ENCODE results near the gene LITAF.
A peak's percentile ranks its signal among the peaks of the same experiment; 100 is the strongest.

The LITAF gene

DNA sequence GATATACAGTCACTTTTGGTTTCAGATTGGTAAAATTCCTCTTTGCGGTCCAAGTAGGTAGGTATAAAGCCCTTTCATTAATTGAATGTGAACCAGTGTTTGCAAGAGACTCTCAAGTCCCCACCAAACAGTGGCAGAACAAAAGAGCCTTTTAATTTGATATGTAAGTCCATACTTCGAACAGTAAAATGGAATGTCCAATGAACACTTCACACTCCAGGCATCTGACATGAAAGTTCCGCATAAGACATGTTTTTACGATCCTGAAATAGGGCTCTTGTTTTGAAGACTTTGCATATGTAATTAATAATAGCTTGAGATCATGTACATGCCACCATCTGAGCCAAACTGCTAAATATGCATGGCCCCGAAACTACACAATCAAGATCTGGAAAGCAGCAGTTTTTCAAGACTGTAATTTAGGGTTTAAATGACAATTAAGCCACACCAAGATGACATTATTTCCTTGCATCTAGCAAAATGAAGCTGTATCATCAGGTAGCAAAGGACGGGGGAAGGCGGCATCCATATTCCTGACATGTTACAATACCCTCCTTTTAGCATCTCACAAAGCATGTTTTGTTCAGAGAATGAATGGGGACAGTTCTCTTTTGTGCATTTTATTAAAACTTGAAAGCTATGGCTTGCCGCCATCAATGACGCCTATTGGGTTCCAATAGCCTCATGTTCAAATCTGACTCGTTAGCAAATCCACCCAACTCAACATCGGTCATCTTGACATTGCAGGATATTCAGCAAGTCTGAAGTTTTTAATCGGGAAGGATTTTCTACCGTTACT lies 39.4 kb downstream of the LITAF start:
- Mint-ChIP-seq H3K27ac (ENCODE audit: low read depth) (no peak overlapping the region), H3K27me3 (no peaks in the 10 kb centered on the region), H3K4me3 (no peak overlapping the region), H3K4me1 (peaks cover 35% of the 10 kb centered on the region), H3K36me3 (ENCODE audit: insufficient read depth) (peaks cover 66% of the 10 kb centered on the region), H3K9me3 (no peaks in the 10 kb centered on the region)
- no peak for ATAC-seq (replicated peaks; ENCODE audit: extremely low read depth, poor library complexity, severe bottlenecking)
- no peak for DNase-seq (ENCODE audit: low spot score in 2 of 2)

DNA sequence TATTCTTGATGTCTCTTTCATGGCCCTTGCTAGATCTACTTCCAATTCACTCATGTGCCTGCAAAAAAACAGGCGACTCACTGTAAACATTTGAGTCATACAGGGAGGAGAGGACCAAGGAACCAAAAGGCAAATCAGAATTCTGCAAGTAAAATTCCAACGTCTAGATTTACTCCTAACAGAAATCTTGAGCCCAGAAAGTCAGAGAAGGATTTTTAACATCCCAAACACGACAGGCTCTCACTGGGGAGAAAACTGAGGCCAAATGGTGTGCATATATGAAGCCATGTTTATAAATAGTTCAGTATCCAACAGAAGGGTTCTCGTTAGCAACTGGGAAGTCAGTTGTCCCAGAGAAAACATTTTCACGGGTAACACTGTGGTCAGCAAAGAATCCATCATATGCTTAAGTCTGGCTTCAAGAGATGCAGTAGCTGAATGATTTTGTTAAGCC lies 40.1 kb downstream of the LITAF start:
- H3K4me3 Mint-ChIP-seq, result no peak overlapping the region
- no peak for ATAC-seq (replicated peaks; ENCODE audit: extremely low read depth, poor library complexity, severe bottlenecking)
- H3K27ac Mint-ChIP-seq (ENCODE audit: low read depth), result no peak overlapping the region
- peaks cover 40% of the 10 kb centered on the region for H3K4me1 Mint-ChIP-seq
- peaks cover 64% of the 10 kb centered on the region for H3K36me3 Mint-ChIP-seq (ENCODE audit: insufficient read depth)
- H3K9me3 Mint-ChIP-seq, result no peaks in the 10 kb centered on the region
- DNase-seq (ENCODE audit: low spot score in 2 of 2), result no peak
- no peaks in the 10 kb centered on the region for H3K27me3 Mint-ChIP-seq

DNA sequence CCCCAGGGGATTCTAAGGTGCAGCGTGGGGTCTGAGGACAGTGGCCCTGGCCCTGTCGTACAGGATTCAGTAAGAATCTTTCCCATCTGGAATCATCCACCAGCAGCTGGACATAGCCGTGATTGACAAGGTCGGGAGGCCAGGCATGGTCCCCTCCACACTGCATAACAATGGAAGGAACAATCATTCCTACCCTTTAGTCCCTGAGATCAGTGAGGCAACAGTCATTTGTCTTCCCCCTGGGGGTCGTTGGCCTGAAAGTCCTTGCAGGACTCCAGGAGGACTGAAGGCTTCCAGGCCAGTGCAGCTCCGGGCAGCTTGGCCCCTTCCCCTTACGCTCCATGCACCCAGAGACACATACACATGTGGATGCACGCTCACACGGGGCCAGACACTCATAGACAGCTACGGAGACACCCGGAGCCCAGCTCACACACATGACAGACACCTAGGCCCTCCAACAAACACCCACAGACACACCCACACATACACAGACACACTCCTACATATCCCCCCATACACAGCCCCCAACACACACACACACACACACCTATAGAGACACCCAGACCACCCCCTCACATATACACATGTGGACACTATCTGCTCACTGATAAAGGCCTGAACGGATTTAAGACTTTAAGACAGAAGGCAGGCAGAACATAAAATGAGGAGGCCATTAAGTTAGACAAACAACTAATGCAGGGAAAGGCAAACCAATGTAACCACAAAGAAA lies 42.9 kb downstream of the LITAF start:
- DNase-seq (ENCODE audit: low spot score in 2 of 2) (no peak), ATAC-seq (replicated peaks; ENCODE audit: extremely low read depth, poor library complexity, severe bottlenecking) (no peak)
- Mint-ChIP-seq H3K9me3 (no peaks in the 10 kb centered on the region), H3K27ac (ENCODE audit: low read depth) (no peak overlapping the region), H3K36me3 (ENCODE audit: insufficient read depth) (peaks cover 44% of the 10 kb centered on the region), H3K4me1 (peaks cover 41% of the 10 kb centered on the region), H3K27me3 (no peaks in the 10 kb centered on the region), H3K4me3 (no peak overlapping the region)

DNA sequence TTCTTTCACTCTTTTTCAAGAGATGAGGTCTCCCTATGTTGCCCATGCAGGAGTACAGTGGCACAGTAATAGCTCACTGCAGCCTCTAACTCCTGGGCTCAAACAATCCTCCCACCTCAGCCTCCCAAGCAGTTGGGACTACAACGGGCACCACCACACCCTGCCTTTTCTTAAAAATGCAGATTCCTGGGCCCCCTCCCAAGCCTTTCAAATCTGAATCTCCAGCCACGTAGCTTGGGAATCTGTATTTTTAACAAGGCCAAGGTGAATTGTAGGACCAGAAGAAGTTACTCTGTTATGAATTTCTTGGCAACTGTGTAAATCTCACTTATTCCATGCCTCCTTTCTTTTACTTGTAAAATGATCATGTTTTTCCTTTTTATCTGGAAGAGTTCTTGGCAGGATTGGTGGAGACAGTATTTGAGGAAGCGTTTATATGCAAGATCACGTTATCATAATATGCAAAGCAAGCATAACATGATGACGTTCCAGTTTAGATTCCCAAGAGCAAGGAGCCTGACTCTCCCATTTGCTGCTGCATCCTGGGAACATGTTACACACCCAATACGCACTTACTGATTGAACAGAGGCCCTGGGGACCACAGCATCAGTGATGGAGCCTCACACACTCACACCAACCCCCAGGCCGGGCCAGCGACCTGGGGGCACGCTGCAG lies 44.5 kb downstream of the LITAF start:
- peak overlapping the region; percentile 76 for H3K27ac Mint-ChIP-seq (ENCODE audit: low read depth)

GRCh38 chr16:11539641-11540050 lies 47.1 kb downstream of the LITAF start:
- peaks cover 46% of the 10 kb centered on the region for H3K4me1 Mint-ChIP-seq
- H3K9me3 Mint-ChIP-seq, result no peaks in the 10 kb centered on the region
- H3K4me3 Mint-ChIP-seq, result no peak overlapping the region
- no peaks in the 10 kb centered on the region for H3K27me3 Mint-ChIP-seq
- DNase-seq (ENCODE audit: low spot score in 2 of 2) (no peak), ATAC-seq (replicated peaks; ENCODE audit: extremely low read depth, poor library complexity, severe bottlenecking) (no peak)
- peaks cover 16% of the 10 kb centered on the region for H3K36me3 Mint-ChIP-seq (ENCODE audit: insufficient read depth)
- H3K27ac Mint-ChIP-seq (ENCODE audit: low read depth), result no peak overlapping the region

More for the DNA sequence above, 44.5 kb downstream of the LITAF start:
- DNase-seq (ENCODE audit: low spot score in 2 of 2), result no peak
- no peak for ATAC-seq (replicated peaks; ENCODE audit: extremely low read depth, poor library complexity, severe bottlenecking)
- Mint-ChIP-seq H3K36me3 (ENCODE audit: insufficient read depth) (peaks cover 31% of the 10 kb centered on the region), H3K27me3 (no peaks in the 10 kb centered on the region), H3K4me1 (peaks cover 44% of the 10 kb centered on the region), H3K4me3 (no peak overlapping the region), H3K9me3 (no peaks in the 10 kb centered on the region)

DNA sequence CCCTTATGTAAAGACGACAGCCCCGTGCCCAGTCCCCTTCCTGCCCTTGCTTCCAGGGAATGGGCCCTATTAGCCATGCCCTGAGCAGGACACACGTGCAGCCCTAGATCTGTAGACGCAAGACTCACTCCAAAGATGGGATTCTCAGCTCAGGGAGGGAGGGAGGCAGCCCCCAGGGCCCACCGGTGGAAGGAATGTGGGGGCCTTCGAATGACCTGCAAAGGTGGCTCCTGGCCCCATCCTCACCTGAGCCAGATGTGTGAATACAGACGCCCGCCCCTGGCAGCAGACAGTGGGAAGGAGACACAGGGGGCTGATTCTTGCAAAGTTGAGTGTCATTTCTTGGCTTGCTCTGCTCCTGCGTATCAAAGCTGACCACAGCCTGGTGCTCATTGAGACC lies 47.8 kb downstream of the LITAF start:
- Mint-ChIP-seq H3K27me3 (no peaks in the 10 kb centered on the region), H3K27ac (ENCODE audit: low read depth) (peak overlapping the region; percentile 20), H3K4me1 (peaks cover 44% of the 10 kb centered on the region), H3K36me3 (ENCODE audit: insufficient read depth) (peaks cover 16% of the 10 kb centered on the region), H3K9me3 (no peaks in the 10 kb centered on the region), H3K4me3 (no peak overlapping the region)
- DNase-seq (ENCODE audit: low spot score in 2 of 2) (no peak), ATAC-seq (replicated peaks; ENCODE audit: extremely low read depth, poor library complexity, severe bottlenecking) (no peak)

- H3K27ac Mint-ChIP-seq (ENCODE audit: low read depth), result no peak overlapping the region
- DNase-seq (ENCODE audit: low spot score in 2 of 2), result no peak
- ATAC-seq (replicated peaks; ENCODE audit: extremely low read depth, poor library complexity, severe bottlenecking), result peak; percentile 37
- peaks cover 40% of the 10 kb centered on the region for H3K4me1 Mint-ChIP-seq
- no peaks in the 10 kb centered on the region for H3K27me3 Mint-ChIP-seq
- no peak overlapping the region for H3K4me3 Mint-ChIP-seq
- H3K36me3 Mint-ChIP-seq (ENCODE audit: insufficient read depth), result peaks cover 17% of the 10 kb centered on the region
- H3K9me3 Mint-ChIP-seq, result no peaks in the 10 kb centered on the region
Measured at GRCh38 chr16:11536104-11536866, 50.4 kb downstream of the LITAF start.

DNA sequence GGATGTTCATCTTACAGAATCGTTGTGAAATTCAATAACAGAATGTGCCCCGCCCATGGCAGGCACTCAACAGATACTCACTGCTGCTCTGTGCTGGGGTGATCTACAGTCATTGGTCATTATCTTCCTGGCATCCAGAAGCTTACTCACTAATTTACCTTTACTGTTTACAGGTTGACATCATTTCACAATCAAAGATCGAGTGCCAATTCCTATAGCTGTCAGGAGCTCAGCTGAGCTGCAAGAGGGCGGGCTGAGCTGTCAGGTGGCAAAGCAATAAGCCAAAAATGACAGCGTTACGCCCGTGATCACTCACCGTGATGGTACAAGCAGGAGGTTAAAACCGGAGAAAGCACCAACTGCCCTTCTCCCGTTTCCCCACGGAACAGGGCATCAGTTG lies 51.2 kb downstream of the LITAF start:
- Mint-ChIP-seq H3K36me3 (ENCODE audit: insufficient read depth) (peaks cover 17% of the 10 kb centered on the region), H3K9me3 (no peaks in the 10 kb centered on the region), H3K4me3 (no peak overlapping the region), H3K27ac (ENCODE audit: low read depth) (no peak overlapping the region), H3K4me1 (peaks cover 35% of the 10 kb centered on the region), H3K27me3 (no peaks in the 10 kb centered on the region)
- no peak for DNase-seq (ENCODE audit: low spot score in 2 of 2)
- no peak for ATAC-seq (replicated peaks; ENCODE audit: extremely low read depth, poor library complexity, severe bottlenecking)

GRCh38 chr16:11534262-11534661 lies 52.5 kb downstream of the LITAF start:
- no peaks in the 10 kb centered on the region for H3K9me3 Mint-ChIP-seq
- H3K27me3 Mint-ChIP-seq, result no peaks in the 10 kb centered on the region
- H3K4me1 Mint-ChIP-seq, result peaks cover 28% of the 10 kb centered on the region
- no peak overlapping the region for H3K27ac Mint-ChIP-seq (ENCODE audit: low read depth)
- no peak for DNase-seq (ENCODE audit: low spot score in 2 of 2)
- ATAC-seq (replicated peaks; ENCODE audit: extremely low read depth, poor library complexity, severe bottlenecking), result no peak
- peaks cover 12% of the 10 kb centered on the region for H3K36me3 Mint-ChIP-seq (ENCODE audit: insufficient read depth)
- H3K4me3 Mint-ChIP-seq, result no peak overlapping the region

- no peaks in the 10 kb centered on the region for H3K9me3 Mint-ChIP-seq
- H3K27ac Mint-ChIP-seq (ENCODE audit: low read depth), result no peak overlapping the region
- H3K4me3 Mint-ChIP-seq, result no peak overlapping the region
- ATAC-seq (replicated peaks; ENCODE audit: extremely low read depth, poor library complexity, severe bottlenecking), result no peak
- no peak for DNase-seq (ENCODE audit: low spot score in 2 of 2)
- H3K4me1 Mint-ChIP-seq, result peaks cover 22% of the 10 kb centered on the region
- no peaks in the 10 kb centered on the region for H3K27me3 Mint-ChIP-seq
- H3K36me3 Mint-ChIP-seq (ENCODE audit: insufficient read depth), result peaks cover 11% of the 10 kb centered on the region
Measured at GRCh38 chr16:11533588-11533987, 53.1 kb downstream of the LITAF start.

DNA sequence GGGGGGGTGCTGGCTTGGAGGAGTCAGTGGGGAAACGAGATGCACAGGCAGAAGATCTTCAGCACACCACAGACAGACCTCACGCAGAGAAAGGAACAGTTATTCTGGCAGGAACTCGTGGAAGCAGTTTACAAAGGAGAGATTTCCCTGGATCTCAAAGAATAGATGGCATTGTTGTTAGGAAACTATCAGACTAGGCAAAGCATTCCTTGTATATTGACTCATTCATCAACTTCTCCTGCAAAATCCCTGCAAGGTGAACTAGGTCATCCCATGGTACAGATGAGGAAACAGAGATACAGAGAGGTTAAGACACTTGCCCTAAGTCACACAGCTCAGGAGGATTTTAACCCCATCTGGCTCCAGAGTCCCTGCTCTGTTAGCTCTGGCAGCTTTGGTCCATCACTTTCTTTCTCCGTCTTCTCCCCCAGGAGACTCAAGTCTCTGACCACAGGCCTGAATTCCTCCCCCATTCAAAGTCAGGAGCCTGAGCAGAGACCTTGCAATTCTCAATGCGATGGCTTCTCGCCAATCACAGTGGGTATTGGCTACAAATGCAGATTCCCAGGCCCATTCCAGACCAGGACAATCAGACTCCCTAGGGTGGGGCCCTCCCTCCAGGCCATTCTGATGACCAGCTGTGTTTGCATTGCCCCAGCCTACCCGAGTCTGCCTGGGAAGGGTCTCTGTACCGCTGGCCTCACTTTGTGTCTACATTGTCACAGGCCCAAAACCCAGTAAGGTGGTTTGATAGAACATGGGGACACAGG lies 56.4 kb downstream of the LITAF start:
- H3K36me3 Mint-ChIP-seq (ENCODE audit: insufficient read depth), result peaks cover 11% of the 10 kb centered on the region
- peaks cover 16% of the 10 kb centered on the region for H3K4me1 Mint-ChIP-seq
- no peak for DNase-seq (ENCODE audit: low spot score in 2 of 2)
- no peaks in the 10 kb centered on the region for H3K27me3 Mint-ChIP-seq
- H3K27ac Mint-ChIP-seq (ENCODE audit: low read depth), result no peak overlapping the region
- no peak for ATAC-seq (replicated peaks; ENCODE audit: extremely low read depth, poor library complexity, severe bottlenecking)
- H3K4me3 Mint-ChIP-seq, result no peak overlapping the region
- H3K9me3 Mint-ChIP-seq, result no peaks in the 10 kb centered on the region
